ENCODE measurements around the gene FAM168A. TPM values are rescaled to one million over a fixed set of nuclear protein-coding genes. Genes with fewer than 3 reads are reported as not detected.

FAM168A gene
- 19.9 TPM for total RNA-seq

DNA sequence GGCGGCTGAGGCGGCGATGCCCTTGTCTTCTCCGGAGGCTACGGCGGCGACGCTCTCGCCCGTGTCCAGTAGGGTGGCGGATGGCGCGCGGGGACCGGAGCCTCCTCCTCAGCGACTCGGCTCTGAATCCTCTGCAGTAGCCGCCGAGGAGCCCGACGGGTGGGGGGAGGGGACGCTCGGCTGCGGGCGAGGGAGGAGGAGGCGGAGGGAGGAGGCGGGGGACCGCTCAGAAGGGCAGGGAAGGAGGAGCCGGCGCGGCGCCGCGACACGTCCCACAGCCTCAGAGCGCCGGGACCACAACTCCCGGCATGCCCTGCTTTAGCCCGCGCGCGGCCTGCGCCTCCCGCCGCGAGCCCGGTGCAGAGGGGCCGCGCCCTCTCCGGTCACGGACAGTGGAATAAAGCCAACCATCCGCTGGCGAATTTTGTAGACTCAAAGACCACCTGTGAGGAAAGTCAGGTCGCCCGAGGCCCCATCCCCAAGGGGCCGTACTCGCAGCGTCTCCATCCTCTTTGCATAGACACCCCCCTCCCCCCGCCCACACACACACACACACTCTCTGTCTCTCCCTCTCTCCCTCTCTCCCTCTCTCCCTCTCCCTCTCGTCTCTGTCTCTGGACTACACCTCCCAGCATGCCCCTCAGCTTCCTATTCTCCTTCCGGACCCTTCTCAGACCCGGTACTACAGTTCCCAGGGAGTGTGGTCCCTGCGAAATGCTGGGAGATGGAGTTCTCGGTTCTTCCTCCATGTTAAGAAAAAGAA, at the start of gene FAM168A:
Gene FAM168A, minus strand, starts transcription at position 157 of the 763 bp plus-strand sequence. CDS start 129,638 bp downstream, outside the sequence.
- ATAC-seq: peak; percentile 96
- DNase-seq (ENCODE audit: low spot score): peak; percentile 97

DNA sequence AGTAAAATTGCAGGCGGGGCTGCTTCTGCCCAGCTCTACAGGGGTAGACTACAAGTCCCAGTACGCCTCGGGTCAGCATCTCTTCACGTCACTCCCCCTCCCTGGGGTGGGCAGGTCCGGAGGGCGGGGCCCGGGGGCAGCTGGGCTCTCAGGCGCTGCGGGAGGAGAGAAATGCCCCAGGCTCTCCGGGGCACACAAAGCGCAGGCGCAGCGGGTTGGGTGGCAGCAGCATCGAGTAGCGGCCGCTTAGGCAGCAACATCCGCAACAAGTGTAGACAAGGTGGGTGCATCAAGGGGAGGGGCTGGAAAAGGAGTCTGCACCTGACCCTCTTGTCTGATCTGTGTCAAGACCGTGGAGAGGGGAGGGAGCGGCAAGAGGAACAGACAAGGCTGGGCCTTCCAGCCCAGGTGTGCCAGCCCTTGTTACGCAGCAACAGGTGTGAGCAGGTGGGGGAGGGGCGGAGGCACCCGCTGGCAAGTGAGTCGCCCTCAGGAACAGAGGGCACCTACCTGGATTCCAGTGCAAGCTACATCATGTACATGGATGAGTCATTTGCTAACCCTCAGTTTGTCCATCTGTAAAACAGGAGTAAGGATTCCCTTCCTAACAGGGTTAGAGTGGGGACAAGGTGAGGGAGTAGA, 49.7 kb upstream of the FAM168A start:
- DNase-seq (ENCODE audit: low spot score): peak; percentile 63
- peak; percentile 88 for ATAC-seq

DNA sequence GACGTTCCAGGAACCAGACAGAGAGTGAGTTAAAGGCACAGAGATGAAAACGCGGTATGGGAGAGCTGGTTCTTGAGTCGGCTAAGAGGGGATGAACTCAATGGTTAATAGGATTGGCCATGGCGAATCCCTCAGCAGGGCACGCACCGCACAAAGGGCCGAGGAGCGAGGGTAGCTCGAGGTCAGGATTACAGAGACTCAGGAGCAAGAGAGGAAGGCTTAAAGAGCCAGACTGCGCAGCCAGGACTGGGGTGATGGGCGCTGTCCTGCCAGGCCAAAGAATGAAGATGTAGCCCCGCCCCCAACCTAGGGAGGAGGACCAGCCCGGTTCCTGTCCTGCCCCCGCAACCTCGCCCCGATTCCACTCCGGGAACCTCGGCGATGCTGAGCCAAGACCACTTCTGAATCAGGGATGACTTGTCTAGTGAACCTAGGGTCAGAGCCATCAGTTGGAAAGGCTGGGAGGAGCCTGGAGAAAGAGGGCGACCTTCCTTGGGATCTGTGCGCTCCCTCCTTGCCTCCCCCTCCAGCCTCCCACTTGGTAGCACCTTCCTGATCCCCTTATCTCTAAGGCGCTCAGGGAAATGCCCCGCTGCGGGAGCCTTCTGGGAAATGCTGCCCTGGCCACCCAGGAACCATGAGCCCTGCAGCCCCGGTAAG, 48.2 kb upstream of the FAM168A start, which contains the start of gene PLEKHB1:
Gene PLEKHB1, plus strand, starts transcription at position 610 of the 660 bp plus-strand sequence. Its CDS starts 28 bp downstream, at position 638.
- DNase-seq (ENCODE audit: low spot score) (no peak), ATAC-seq (no peak)

GRCh38 chr11:73645121-73645969, 47.4 kb upstream of the FAM168A start:
- DNase-seq (ENCODE audit: low spot score) (no peak), ATAC-seq (peak; percentile 19)

DNA sequence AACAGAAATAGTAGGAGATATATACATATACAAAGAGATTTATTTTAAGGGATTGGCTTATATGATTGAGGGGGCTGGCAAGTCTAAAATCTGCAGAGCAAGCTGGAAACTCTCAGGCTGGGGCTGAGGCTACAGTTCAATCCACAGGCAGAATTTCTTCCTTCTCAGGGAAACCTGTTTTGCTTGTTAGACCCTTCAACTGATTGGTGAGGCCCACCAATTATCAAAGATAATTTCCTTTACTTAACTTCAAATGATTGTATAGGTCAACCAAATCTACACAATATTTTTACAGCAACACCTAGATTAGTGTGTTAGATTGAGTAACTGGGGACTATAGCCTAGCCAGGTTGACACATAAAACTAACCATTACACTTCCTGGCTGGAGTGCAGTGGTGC, 43.8 kb upstream of the FAM168A start:
- DNase-seq (ENCODE audit: low spot score) (no peak), ATAC-seq (no peak)

DNA sequence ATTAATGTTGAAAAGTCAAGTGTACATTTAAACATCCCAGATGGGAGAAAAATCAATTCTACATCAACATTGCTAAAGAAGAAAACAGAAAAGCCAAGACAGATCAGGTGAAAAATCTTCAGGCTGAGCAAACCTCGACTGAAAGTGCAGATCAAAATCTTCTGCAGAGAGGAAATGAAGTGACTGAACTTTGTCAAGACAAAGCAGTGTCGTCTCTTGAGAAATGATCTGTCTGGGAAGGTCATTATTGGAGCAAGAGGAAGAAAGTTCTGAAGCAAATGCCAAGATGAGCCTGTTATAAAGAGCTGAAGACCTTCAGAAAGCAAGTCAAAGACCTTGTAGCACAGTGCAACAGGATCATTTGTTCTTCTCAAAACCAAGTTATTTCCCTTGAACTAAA, 42.7 kb upstream of the FAM168A start:
- DNase-seq (ENCODE audit: low spot score) (no peak), ATAC-seq (no peak)

GRCh38 chr11:73637012-73637411, 39.1 kb upstream of the FAM168A start:
- DNase-seq (ENCODE audit: low spot score): no peak
- ATAC-seq: no peak

- ATAC-seq (no peak), DNase-seq (ENCODE audit: low spot score) (no peak)
Observed at GRCh38 chr11:73636249-73636648, 38.3 kb upstream of the FAM168A start.

DNA sequence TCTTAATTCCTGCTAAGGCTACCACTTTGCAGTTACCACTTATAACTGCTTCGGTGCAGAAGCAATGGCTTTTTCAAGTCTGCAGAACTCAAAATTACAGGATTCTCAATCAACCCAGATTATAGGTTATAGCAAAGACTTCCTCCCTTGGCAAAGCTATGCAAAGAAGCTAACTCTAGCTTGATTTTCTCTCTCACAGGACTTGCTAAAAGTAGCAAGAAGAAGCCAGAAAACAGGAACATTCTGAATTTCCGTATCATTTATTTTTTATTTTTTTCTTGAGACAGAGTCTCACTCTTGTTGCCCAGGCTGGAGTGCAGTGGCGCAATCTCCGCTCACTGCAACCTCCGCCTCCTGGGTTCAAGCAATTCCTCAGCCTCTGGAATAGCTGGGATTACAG, 37.8 kb upstream of the FAM168A start:
- ATAC-seq (no peak), DNase-seq (ENCODE audit: low spot score) (no peak)

GRCh38 chr11:73633999-73634398, 36.1 kb upstream of the FAM168A start:
- DNase-seq (ENCODE audit: low spot score): no peak
- ATAC-seq: no peak

GRCh38 chr11:73632996-73633395, 35.1 kb upstream of the FAM168A start:
- ATAC-seq: no peak
- DNase-seq (ENCODE audit: low spot score): no peak

- ATAC-seq (no peak), DNase-seq (ENCODE audit: low spot score) (no peak)
Observed at GRCh38 chr11:73629907-73630306, 32.0 kb upstream of the FAM168A start.

DNA sequence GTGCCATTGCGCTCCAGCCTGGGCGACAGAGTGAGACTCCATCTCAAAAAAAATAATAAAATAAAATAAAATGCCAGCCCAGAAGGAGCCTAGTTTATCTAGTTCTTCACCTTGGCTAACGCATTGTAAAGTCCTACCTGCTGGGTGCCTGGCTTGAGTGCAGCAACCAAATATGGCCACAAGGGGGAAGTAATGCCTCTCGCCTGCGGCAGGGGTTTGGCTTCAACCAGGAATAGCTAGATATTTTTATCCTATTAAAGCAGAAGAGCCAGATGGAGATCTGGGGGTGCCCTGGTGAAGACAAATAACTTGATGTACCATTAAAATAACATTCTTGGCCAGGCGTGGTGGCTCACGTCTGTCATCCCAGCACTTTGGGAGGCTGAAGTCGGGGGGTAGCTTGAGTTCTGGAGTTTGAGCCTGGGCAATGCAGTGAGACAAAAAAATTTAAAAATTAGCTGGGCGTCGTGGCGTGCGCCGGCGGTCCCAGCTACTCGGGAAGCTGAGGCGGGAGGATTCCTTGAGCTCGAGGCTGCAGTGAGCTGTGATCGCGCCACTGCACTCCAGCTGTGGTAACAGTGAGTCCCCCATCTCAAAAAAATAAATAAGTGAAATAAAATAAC, 27.9 kb upstream of the FAM168A start:
- peak; percentile 99 for ATAC-seq
- peak; percentile 75 for DNase-seq (ENCODE audit: low spot score)

GRCh38 chr11:73623686-73624085, 25.8 kb upstream of the FAM168A start:
- DNase-seq (ENCODE audit: low spot score) (no peak), ATAC-seq (peak; percentile 24)

- no peak for DNase-seq (ENCODE audit: low spot score)
- no peak for ATAC-seq
Observed at GRCh38 chr11:73622926-73623593, 25.1 kb upstream of the FAM168A start.

DNA sequence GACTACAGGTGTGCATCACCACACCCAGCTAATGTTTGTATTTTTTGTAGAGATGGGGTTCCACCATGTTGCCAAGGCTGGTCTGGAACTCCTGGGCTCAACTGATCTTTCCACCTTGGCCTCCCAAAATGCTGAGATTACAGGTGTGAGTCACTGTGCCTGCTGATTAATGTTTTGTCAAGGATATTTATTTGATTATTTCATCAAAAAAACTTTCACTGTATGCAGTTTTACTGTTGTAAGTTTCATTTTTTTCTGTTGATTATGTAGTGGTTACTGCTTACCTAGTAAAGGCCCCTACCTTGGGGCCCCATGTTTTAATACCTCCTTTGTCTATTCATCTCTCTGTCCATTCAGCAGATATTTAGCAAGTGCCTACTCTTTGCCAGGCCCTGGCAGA, 16.7 kb upstream of the FAM168A start:
- no peak for ATAC-seq
- no peak for DNase-seq (ENCODE audit: low spot score)

GRCh38 chr11:73612601-73613140, 14.8 kb upstream of the FAM168A start:
- ATAC-seq: no peak

GRCh38 chr11:73598719-73599379, 937 bp upstream of the FAM168A start:
- ATAC-seq (peak; percentile 1), DNase-seq (ENCODE audit: low spot score) (no peak)

More at GRCh38 chr11:73612601-73613140, 14.8 kb upstream of the FAM168A start:
- no peak for DNase-seq (ENCODE audit: low spot score)

All from left lobe of liver (tissue), 2 donors.